AG04449 (cell line): ENCODE data around the gene MEIOB.

ENCODE experiments used
- CTCF ChIA-PET: fragments of 350-600 bp; formaldehyde crosslinking; extraction: SDS; loops from one replicate; lab custom pipeline; 2021; ENCODE audit warnings: antibody characterized with exemption; lab: Yijun Ruan, JAX
- POLR2A ChIA-PET: fragments of 400-600, 350-600 bp; formaldehyde crosslinking; extraction: SDS; loops from one replicate; lab custom pipeline; 2020; ENCODE audit warnings: antibody characterized with exemption, inconsistent platforms; lab: Yijun Ruan, JAX
- DNase-seq: peaks from one replicate; pipeline ENCODE4 v3.0.0-alpha.2; 2010; ENCODE audit warnings: low read depth, low spot score
- H3K4me3 ChIP-seq: 2 replicates; pipeline ENCODE4 v1.5.1; 2011; ENCODE audit warnings: low read depth, mild to moderate bottlenecking, control low read depth, low read length
- CTCF ChIP-seq: IDR thresholded peaks from one replicate; pipeline ENCODE4 v1.5.1; 2011; ENCODE audit warnings: mild to moderate bottlenecking, moderate library complexity, low read length, control low read depth, inconsistent platforms; ENCODE audit not compliant: insufficient read depth; ENCODE audit errors: missing control alignments

Gene MEIOB

GRCh38 chr16:1786242-1787055 lies 85.5 kb downstream of the MEIOB start:
- TF ChIP-seq CTCF, result no peak

GRCh38 chr16:1785846-1786170 lies 86.2 kb downstream of the MEIOB start:
- ChIA-PET POLR2A (no interaction called here), CTCF (interaction anchor here (1.8 to 2.0 kb wide), 2 partner anchors 12 to 144 kb away, joined by 5 to 7 read pairs; no protein-coding TSS in a partner anchor)
- no peak for DNase-seq
- no peak overlapping the region for H3K4me3 ChIP-seq
- TF ChIP-seq CTCF, result no peak

More at GRCh38 chr16:1786242-1787055, 85.5 kb downstream of the MEIOB start:
- H3K4me3 ChIP-seq, result no peak overlapping the region
- POLR2A ChIA-PET, result no interaction called here
- CTCF ChIA-PET, result no interaction called here
- no peak for DNase-seq

- CTCF ChIA-PET, result interaction anchor here (0.6 to 2.7 kb wide), 4 partner anchors 8 to 144 kb away, joined by 3 to 9 read pairs (median 6); partner anchors contain the start of gene IGFALS
- no peak overlapping the region for H3K4me3 ChIP-seq
- TF ChIP-seq CTCF, result no peak
- POLR2A ChIA-PET, result no interaction called here
- no peak for DNase-seq
Observed at GRCh38 chr16:1784977-1785845, 86.8 kb downstream of the MEIOB start.
